ENCODE measurements around the gene PDGFD. TPM values are rescaled to one million over a fixed set of nuclear protein-coding genes. Genes with fewer than 3 reads are reported as not detected.

The PDGFD gene
- total and polyA plus RNA-seq, 2 donors: 26.0 to 26.7 TPM

GRCh38 chr11:104127828-104128227 lies 36.1 kb downstream of the PDGFD start:
- no peak overlapping the region for H3K4me3 ChIP-seq (ENCODE audit: low read depth, low read length)
- 88% methylated on average over 2 of the region's 2 CpGs for WGBS
- DNase-seq (ENCODE audit: extremely low spot score): no peak
- H3K4me1 ChIP-seq (ENCODE audit: insufficient read depth): no peaks in the 10 kb centered on the region
- H3K36me3 ChIP-seq (ENCODE audit: insufficient read depth): no peaks in the 10 kb centered on the region
- H3K27ac ChIP-seq (ENCODE audit: low read depth): no peak overlapping the region

GRCh38 chr11:104126464-104126863 lies 37.5 kb downstream of the PDGFD start:
- WGBS: 84% methylated on average over 1 of the region's 1 CpG
- DNase-seq (ENCODE audit: extremely low spot score): no peak
- no peak overlapping the region for H3K27ac ChIP-seq (ENCODE audit: low read depth)
- H3K36me3 ChIP-seq (ENCODE audit: insufficient read depth): no peaks in the 10 kb centered on the region
- no peaks in the 10 kb centered on the region for H3K4me1 ChIP-seq (ENCODE audit: insufficient read depth)
- no peak overlapping the region for H3K4me3 ChIP-seq (ENCODE audit: low read depth, low read length)

DNA sequence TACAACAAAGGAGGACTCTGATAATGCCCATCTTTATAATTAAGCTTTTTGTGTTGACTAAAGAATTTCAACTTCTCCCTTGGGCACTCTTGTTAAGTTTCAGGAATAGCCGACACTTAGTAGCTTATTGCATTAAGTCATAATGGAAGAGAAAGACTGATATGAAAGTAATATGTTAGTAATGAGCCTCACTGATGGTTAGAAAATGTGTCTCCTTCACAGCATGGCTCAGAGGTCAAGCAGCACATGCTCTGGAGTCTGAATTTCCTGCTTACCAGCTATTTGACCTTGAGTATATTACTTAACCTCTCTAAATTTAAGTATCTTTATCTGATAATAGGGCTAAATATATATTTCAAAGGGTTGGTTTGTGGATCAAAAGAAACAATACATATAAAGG lies 39.0 kb downstream of the PDGFD start:
- 71% methylated on average over 1 of the region's 1 CpG for WGBS
- Histone ChIP-seq H3K36me3 (ENCODE audit: insufficient read depth) (no peaks in the 10 kb centered on the region), H3K27ac (ENCODE audit: low read depth) (no peak overlapping the region)

DNA sequence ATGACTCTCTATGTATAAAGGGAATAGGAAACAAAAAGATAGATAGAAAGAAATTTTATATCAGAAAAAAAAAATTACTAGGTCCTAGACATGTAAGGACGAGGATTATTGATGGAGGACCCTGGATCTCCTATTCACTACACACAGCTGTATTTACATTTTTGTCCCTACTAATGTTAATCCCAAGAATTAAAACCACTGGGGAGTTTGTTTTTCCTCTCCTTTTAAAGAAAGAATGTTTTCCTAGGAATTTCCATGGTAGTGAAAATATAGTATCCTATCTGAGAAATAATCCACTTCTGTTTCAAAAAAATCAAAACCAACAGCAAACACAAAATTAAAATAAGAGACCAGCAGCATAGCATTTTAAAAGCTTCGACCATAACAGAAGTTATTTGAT lies 41.1 kb downstream of the PDGFD start:
- WGBS: 55% methylated on average over 2 of the region's 2 CpGs
- no peaks in the 10 kb centered on the region for H3K36me3 ChIP-seq (ENCODE audit: insufficient read depth)
- H3K4me3 ChIP-seq (ENCODE audit: low read depth, low read length): no peak overlapping the region
- H3K27ac ChIP-seq (ENCODE audit: low read depth): no peak overlapping the region
- H3K4me1 ChIP-seq (ENCODE audit: insufficient read depth): no peaks in the 10 kb centered on the region
- DNase-seq (ENCODE audit: extremely low spot score): no peak

More for the DNA sequence above, 39.0 kb downstream of the PDGFD start:
- Histone ChIP-seq H3K4me3 (ENCODE audit: low read depth, low read length) (no peak overlapping the region), H3K4me1 (ENCODE audit: insufficient read depth) (no peaks in the 10 kb centered on the region)
- no peak for DNase-seq (ENCODE audit: extremely low spot score)

- Histone ChIP-seq H3K4me3 (ENCODE audit: low read depth, low read length) (no peak overlapping the region), H3K27ac (ENCODE audit: low read depth) (no peak overlapping the region), H3K36me3 (ENCODE audit: insufficient read depth) (no peaks in the 10 kb centered on the region), H3K4me1 (ENCODE audit: insufficient read depth) (no peaks in the 10 kb centered on the region)
- no peak for DNase-seq (ENCODE audit: extremely low spot score)
Observed at GRCh38 chr11:104122011-104122635, 41.8 kb downstream of the PDGFD start.

GRCh38 chr11:104120493-104121137 lies 43.3 kb downstream of the PDGFD start:
- WGBS: 82% methylated on average over 4 of the region's 4 CpGs
- H3K36me3 ChIP-seq (ENCODE audit: insufficient read depth): no peaks in the 10 kb centered on the region
- no peaks in the 10 kb centered on the region for H3K4me1 ChIP-seq (ENCODE audit: insufficient read depth)
- no peak for DNase-seq (ENCODE audit: extremely low spot score)
- H3K4me3 ChIP-seq (ENCODE audit: low read depth, low read length): no peak overlapping the region
- H3K27ac ChIP-seq (ENCODE audit: low read depth): no peak overlapping the region

- no peak for DNase-seq (ENCODE audit: extremely low spot score)
- no peaks in the 10 kb centered on the region for H3K4me1 ChIP-seq (ENCODE audit: insufficient read depth)
- H3K27ac ChIP-seq (ENCODE audit: low read depth): no peak overlapping the region
- H3K36me3 ChIP-seq (ENCODE audit: insufficient read depth): no peaks in the 10 kb centered on the region
- WGBS: 94% methylated on average over 1 of the region's 1 CpG
- H3K4me3 ChIP-seq (ENCODE audit: low read depth, low read length): no peak overlapping the region
Observed at GRCh38 chr11:104118105-104118744, 45.7 kb downstream of the PDGFD start.

DNA sequence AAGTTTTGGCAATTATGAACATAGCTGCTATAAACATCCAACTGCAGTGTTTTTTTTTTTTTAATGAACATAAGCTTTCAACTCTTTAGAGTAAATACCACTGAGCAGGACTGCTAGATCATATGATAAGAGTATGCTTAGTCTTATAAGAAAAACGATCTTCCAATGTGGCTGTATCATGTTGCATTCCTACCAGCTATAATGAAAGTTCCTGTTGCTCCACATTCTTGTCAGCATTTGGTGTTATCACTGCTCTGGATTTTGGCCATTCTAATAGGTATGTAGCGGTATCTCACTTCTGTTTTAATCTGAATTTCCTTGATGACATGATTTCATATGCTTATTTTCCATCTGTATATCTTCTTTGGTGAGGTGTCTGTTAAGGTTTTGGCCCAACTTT lies 50.4 kb downstream of the PDGFD start:
- Histone ChIP-seq H3K4me1 (ENCODE audit: insufficient read depth) (no peaks in the 10 kb centered on the region), H3K4me3 (ENCODE audit: low read depth, low read length) (no peak overlapping the region), H3K27ac (ENCODE audit: low read depth) (no peak overlapping the region), H3K36me3 (ENCODE audit: insufficient read depth) (no peaks in the 10 kb centered on the region)
- WGBS: 80% methylated on average over 2 of the region's 2 CpGs
- no peak for DNase-seq (ENCODE audit: extremely low spot score)

DNA sequence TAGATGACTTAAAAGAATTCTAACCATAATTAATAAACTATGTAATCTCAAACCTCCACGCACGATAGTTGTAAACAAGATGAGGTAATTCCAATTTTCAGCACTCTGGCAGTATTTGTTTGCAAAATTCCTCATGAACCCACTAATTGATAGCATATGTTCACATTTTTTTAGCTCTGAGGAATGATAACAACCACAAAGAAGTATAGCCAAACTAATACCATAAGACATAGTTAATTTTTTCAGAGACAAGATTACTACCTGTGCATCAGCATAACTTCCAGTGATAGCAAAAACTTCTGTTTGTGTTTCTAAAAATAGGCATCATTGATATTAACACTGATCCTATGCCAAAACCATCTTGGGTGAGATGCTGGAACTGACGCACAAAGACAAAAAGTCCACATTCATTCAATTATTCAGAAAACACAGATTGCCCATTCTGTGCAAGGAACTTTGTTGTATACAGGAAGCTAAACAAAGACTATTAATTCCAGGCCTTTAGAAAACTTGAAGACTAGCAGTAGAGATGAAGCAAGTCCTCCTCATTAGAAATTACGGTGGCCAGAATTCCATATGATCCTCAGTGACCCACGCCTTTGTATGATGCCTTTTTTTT lies 57.7 kb downstream of the PDGFD start:
- H3K4me3 ChIP-seq (ENCODE audit: low read depth, low read length): no peak overlapping the region
- DNase-seq (ENCODE audit: extremely low spot score): no peak
- H3K4me1 ChIP-seq (ENCODE audit: insufficient read depth): no peaks in the 10 kb centered on the region
- WGBS: 68% methylated on average over 5 of the region's 5 CpGs
- H3K36me3 ChIP-seq (ENCODE audit: insufficient read depth): no peaks in the 10 kb centered on the region
- H3K27ac ChIP-seq (ENCODE audit: low read depth): no peak overlapping the region

DNA sequence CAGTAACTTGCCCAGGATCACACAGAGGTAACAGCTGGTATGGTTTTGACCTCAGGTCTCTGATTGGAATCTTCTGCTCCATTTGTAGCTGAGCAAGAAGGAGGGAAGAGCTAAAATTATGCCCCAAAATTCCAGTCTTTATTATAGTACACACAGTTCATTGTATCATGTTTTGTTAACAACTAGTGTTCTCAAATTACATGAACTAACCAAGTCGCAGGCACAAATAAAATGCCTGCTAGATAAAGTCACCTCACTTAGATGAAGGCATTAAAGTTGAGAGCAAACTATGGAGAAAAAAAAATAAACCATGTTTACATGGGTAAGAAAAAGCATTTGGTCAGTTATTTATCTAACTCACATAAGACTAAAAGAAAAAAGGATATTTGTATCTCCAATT lies 58.8 kb downstream of the PDGFD start:
- no peak for DNase-seq (ENCODE audit: extremely low spot score)
- H3K4me1 ChIP-seq (ENCODE audit: insufficient read depth): no peaks in the 10 kb centered on the region
- WGBS: 40% methylated on average over 1 of the region's 1 CpG
- no peaks in the 10 kb centered on the region for H3K36me3 ChIP-seq (ENCODE audit: insufficient read depth)
- H3K27ac ChIP-seq (ENCODE audit: low read depth): peak overlapping the region; percentile 5
- H3K4me3 ChIP-seq (ENCODE audit: low read depth, low read length): no peak overlapping the region

DNA sequence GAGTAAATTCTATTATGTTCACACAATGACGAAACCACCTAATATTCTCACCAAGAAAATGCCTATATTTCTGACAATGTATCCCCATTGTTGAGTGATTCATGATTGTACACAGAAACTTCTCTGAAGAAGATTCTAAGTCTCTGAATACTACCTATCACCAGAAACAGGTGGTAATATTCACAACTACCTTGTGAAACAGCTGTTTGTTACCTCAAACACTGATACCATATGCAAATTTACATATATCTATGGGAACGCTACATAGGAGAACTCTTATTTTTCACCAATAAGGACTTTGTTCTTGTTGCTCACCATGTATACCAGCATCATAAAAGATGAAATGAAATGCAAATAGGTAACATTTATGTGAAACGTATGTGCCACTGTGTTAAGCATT lies 59.3 kb downstream of the PDGFD start:
- DNase-seq (ENCODE audit: extremely low spot score): no peak
- Histone ChIP-seq H3K27ac (ENCODE audit: low read depth) (no peak overlapping the region), H3K36me3 (ENCODE audit: insufficient read depth) (no peaks in the 10 kb centered on the region), H3K4me1 (ENCODE audit: insufficient read depth) (no peaks in the 10 kb centered on the region), H3K4me3 (ENCODE audit: low read depth, low read length) (no peak overlapping the region)
- WGBS: 82% methylated on average over 3 of the region's 3 CpGs

DNA sequence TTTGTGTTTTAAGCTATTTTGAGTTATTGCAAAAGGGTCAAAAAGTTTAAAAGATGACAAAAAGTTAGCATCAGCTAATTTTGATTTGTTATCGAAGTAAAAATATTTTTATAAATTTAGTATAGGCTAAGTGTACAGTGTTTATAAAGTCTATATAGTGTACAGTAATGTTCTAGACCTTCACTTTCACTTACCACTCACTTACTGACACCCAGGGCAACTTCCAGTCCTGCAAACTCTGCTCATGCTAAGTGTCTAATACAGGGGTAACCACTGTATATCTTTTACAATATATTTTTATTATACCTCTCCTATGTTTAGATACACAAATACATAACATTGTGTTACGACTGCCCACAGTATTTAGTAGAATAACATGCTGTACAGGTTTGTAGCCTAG lies 59.7 kb downstream of the PDGFD start:
- H3K4me1 ChIP-seq (ENCODE audit: insufficient read depth): no peaks in the 10 kb centered on the region
- 92% methylated on average over 2 of the region's 2 CpGs for WGBS
- DNase-seq (ENCODE audit: extremely low spot score): no peak
- no peaks in the 10 kb centered on the region for H3K36me3 ChIP-seq (ENCODE audit: insufficient read depth)
- H3K4me3 ChIP-seq (ENCODE audit: low read depth, low read length): no peak overlapping the region
- H3K27ac ChIP-seq (ENCODE audit: low read depth): no peak overlapping the region

DNA sequence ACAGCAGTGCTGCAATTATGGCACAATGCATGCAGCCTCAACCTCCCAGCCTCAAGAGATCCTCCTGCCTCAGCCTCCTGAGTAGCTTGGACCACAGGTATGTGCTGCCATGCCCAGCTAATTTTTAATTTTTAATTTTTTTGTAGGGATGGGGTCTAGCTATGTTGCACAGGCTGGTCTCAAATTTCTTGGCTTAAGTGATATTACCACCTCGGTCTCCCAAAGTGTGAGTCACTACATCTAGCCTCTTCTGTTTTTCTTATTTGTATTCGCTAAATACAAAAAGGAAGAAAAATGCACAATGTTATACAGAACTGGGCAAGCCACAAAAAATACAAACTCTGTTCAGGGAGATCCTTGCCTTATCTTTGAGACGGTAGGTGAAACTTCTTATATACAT lies 65.4 kb downstream of the PDGFD start:
- Histone ChIP-seq H3K27ac (ENCODE audit: low read depth) (no peak overlapping the region), H3K4me3 (ENCODE audit: low read depth, low read length) (no peak overlapping the region), H3K36me3 (ENCODE audit: insufficient read depth) (no peaks in the 10 kb centered on the region), H3K4me1 (ENCODE audit: insufficient read depth) (no peaks in the 10 kb centered on the region)
- no peak for DNase-seq (ENCODE audit: extremely low spot score)
- 67% methylated on average over 3 of the region's 3 CpGs for WGBS

GRCh38 chr11:104098132-104098531 lies 65.8 kb downstream of the PDGFD start:
- Histone ChIP-seq H3K27ac (ENCODE audit: low read depth) (no peak overlapping the region), H3K36me3 (ENCODE audit: insufficient read depth) (no peaks in the 10 kb centered on the region), H3K4me1 (ENCODE audit: insufficient read depth) (no peaks in the 10 kb centered on the region), H3K4me3 (ENCODE audit: low read depth, low read length) (no peak overlapping the region)
- WGBS: 96% methylated on average over 1 of the region's 1 CpG
- no peak for DNase-seq (ENCODE audit: extremely low spot score)
